SK-N-SH (cell line): Measurements from ENCODE around the gene TNRC6C. TPM values are rescaled to one million over a fixed set of nuclear protein-coding genes. Genes with fewer than 3 reads are reported as not detected.

Experiments
- CTCF ChIA-PET: fragments of 300-600, 350-600 bp; formaldehyde crosslinking; extraction: SDS; loops from one replicate; lab custom pipeline; 2021; lab: Yijun Ruan, JAX
- POLR2A ChIA-PET: fragments of 350-600 bp; sonication (Branson Sonifier 250); formaldehyde crosslinking; extraction: SDS; loops from one replicate; lab custom pipeline; 2020; ENCODE audit warnings: antibody characterized with exemption, inconsistent platforms; lab: Yijun Ruan, JAX
- DNase-seq: peaks from one replicate; pipeline ENCODE4 v3.0.0; 2012
- H2AFZ ChIP-seq: fragments of 200-600 bp; sonication (generic); 2 replicates; pipeline ENCODE4 v1.8.1; 2016; ENCODE audit warnings: antibody characterized with exemption, mild to moderate bottlenecking, low read depth
- H3F3A ChIP-seq: fragments of 200-600 bp; sonication (generic); replicated peaks from 2 replicates; pipeline ENCODE3; 2016; ENCODE audit warnings: antibody characterized with exemption, mild to moderate bottlenecking; ENCODE audit not compliant: insufficient read depth
- H3K27ac ChIP-seq, 2 experiments: fragments of 200-500 bp in 1 of 2; fragments of 200-600 bp in 1 of 2; sonication (Bioruptor generic) in 1 of 2; sonication (generic), shearing (Covaris generic) in 1 of 2; 2 replicates each; pipeline versions ENCODE4 v1.5.1 to v1.6.1; 2014 to 2016; ENCODE audit warnings: low read depth in 2 of 2, inconsistent platforms in 1 of 2, low read length in 1 of 2, mild to moderate bottlenecking in 1 of 2, mixed read lengths in 1 of 2
- H3K27me3 ChIP-seq: fragments of 200-600 bp; sonication (generic), shearing (Covaris generic); 2 replicates; pipeline ENCODE4 v1.6.1; 2016; ENCODE audit warnings: mixed run types; ENCODE audit not compliant: insufficient read depth
- H3K36me3 ChIP-seq, 2 experiments: fragments of 200-500 bp in 1 of 2; fragments of 200-600 bp in 1 of 2; sonication (Bioruptor generic) in 1 of 2; sonication (generic) in 1 of 2; replicated peaks in 1 of 2; 2 replicates each; pipeline versions ENCODE3 to v1.5.1; 2014 to 2016; ENCODE audit warnings: low read length in 1 of 2, mild to moderate bottlenecking in 1 of 2; ENCODE audit not compliant: insufficient read depth in 2 of 2, control insufficient read depth in 1 of 2
- H3K4me1 ChIP-seq, 2 experiments: fragments of 200-500 bp in 1 of 2; fragments of 200-600 bp in 1 of 2; sonication (Bioruptor generic) in 1 of 2; sonication (generic), shearing (Covaris generic) in 1 of 2; 2 replicates each; pipeline versions ENCODE4 v1.5.1 to v1.6.1; 2014 to 2016; ENCODE audit warnings: low read depth in 1 of 2, low read length in 1 of 2, mixed run types in 1 of 2; ENCODE audit not compliant: insufficient read depth in 2 of 2, control insufficient read depth in 1 of 2
- H3K4me2 ChIP-seq: fragments of 200-600 bp; sonication (generic), shearing (Covaris generic); 2 replicates; pipeline ENCODE4 v1.6.1; 2017; ENCODE audit warnings: mixed run types
- H3K4me3 ChIP-seq, 2 experiments: fragments of 200-500 bp in 1 of 2; fragments of 200-600 bp in 1 of 2; sonication (Bioruptor generic) in 1 of 2; sonication (generic), shearing (Covaris generic) in 1 of 2; 2 replicates each; pipeline versions ENCODE4 v1.5.1 to v1.8.1; 2014 to 2016; ENCODE audit warnings: low read depth in 2 of 2, inconsistent platforms in 1 of 2, low read length in 1 of 2, mild to moderate bottlenecking in 1 of 2, mixed read lengths in 1 of 2, moderate library complexity in 1 of 2
- H3K79me2 ChIP-seq: fragments of 200-600 bp; sonication (generic); 2 replicates; pipeline ENCODE4 v1.8.1; 2017; ENCODE audit warnings: mild to moderate bottlenecking; ENCODE audit not compliant: insufficient read depth
- H3K9ac ChIP-seq: fragments of 200-600 bp; sonication (generic); 2 replicates; pipeline ENCODE4 v1.6.1; 2017; ENCODE audit warnings: mixed run types
- H3K9me2 ChIP-seq: fragments of 200-600 bp; sonication (generic); 2 replicates; pipeline ENCODE4 v1.6.1; 2017; ENCODE audit warnings: mixed run types
- H3K9me3 ChIP-seq: fragments of 200-600 bp; sonication (generic); 2 replicates; pipeline ENCODE4 v1.6.1; 2017; ENCODE audit warnings: mixed run types, mild to moderate bottlenecking, moderate library complexity
- H4K20me1 ChIP-seq: fragments of 200-600 bp; sonication (generic); 2 replicates; pipeline ENCODE4 v1.6.1; 2017; ENCODE audit warnings: mild to moderate bottlenecking, mixed run types; ENCODE audit not compliant: insufficient read depth
- CHD2 ChIP-seq: fragments of 150-350 bp; IDR thresholded peaks from 2 replicates; pipeline ENCODE4 v1.6.1; 2018; ENCODE audit warnings: low read length; ENCODE audit not compliant: partially characterized antibody
- CTCF ChIP-seq: fragments of 200-600 bp; sonication (generic); IDR thresholded peaks from 2 replicates; pipeline ENCODE4 v1.6.1; 2017; ENCODE audit warnings: antibody characterized with exemption, mild to moderate bottlenecking, moderate library complexity
- FOXJ3 ChIP-seq: sonication (generic); formaldehyde crosslinking; IDR thresholded peaks from 2 replicates; pipeline ENCODE4 v1.5.1; 2020; ENCODE audit warnings: mild to moderate bottlenecking, missing genetic modification reagents
- GATA2 ChIP-seq: sonication (generic); formaldehyde crosslinking; IDR thresholded peaks from 2 replicates; pipeline ENCODE4 v1.5.0; 2020; ENCODE audit warnings: mild to moderate bottlenecking, missing genetic modification reagents
- JUND ChIP-seq: IDR thresholded peaks from 2 replicates; pipeline ENCODE4 v1.4.0; 2012
- MXI1 ChIP-seq: IDR thresholded peaks from 2 replicates; pipeline ENCODE4 v1.6.1; 2012; ENCODE audit warnings: mild to moderate bottlenecking, low read depth, low read length, improper control_type of control experiment
- PBX3 ChIP-seq: IDR thresholded peaks from 2 replicates; pipeline ENCODE4; 2012
- POLR2AphosphoS5 ChIP-seq: IDR thresholded peaks from 2 replicates; pipeline ENCODE4 v1.6.1; 2012; ENCODE audit warnings: low read depth, low read length
- RAD21 ChIP-seq: IDR thresholded peaks from 2 replicates; pipeline ENCODE4 v1.6.1; 2012; ENCODE audit warnings: mild to moderate bottlenecking, low read length
- TAF1 ChIP-seq: IDR thresholded peaks from 2 replicates; pipeline ENCODE4 v1.6.1; 2012; ENCODE audit warnings: low read depth, mild to moderate bottlenecking, low read length, moderate library complexity, borderline replicate concordance
- TCF12 ChIP-seq: IDR thresholded peaks from 2 replicates; pipeline ENCODE4 v1.4.0; 2012
- YY1 ChIP-seq: IDR thresholded peaks from 2 replicates; pipeline ENCODE4 v1.4.0; 2012; ENCODE audit warnings: low read depth, mild to moderate bottlenecking
- ZBTB33 ChIP-seq: IDR thresholded peaks from 2 replicates; pipeline ENCODE4 v1.4.0; 2012; ENCODE audit warnings: low read depth, borderline replicate concordance
- WGBS: methylation state at CpG from one replicate; pipeline ENCODE4 v1.1.6; 2017; ENCODE audit warnings: low lambda C conversion rate; 5-methylcytosine and 5-hydroxymethylcytosine counted together
- polyA plus RNA-seq, 3 experiments: library from polyadenylated mRNA; depleted of rRNA; stranded (reverse); fragments of >200 nt; gene quantifications; 2 replicates each; pipeline ENCODE4 v1.2.3, GENCODE V29; 2012
- TF ChIP-seq, protein P1 (sequence below): fragments of 150-350 bp; IDR thresholded peaks from 2 replicates; pipeline ENCODE4 v1.6.1; 2017; ENCODE audit warnings: antibody characterized with exemption, low read length, low read depth, borderline replicate concordance
- TF ChIP-seq, protein P2 (sequence below): fragments of 150-350 bp; IDR thresholded peaks from 2 replicates; pipeline ENCODE4 v1.6.1; 2016; ENCODE audit warnings: mild to moderate bottlenecking, low read depth, low read length

TNRC6C gene
- polyA plus RNA-seq, 1 of the 3 experiments (the other 2 are of a cell fraction) = 2.2 TPM

- Histone ChIP-seq H4K20me1 (no peaks in the 10 kb centered on the region), H3K9me3 (no peaks in the 10 kb centered on the region), H3K79me2 (no peaks in the 10 kb centered on the region), H3F3A (peaks cover 3% of the 10 kb centered on the region), H3K9me2 (no peaks in the 10 kb centered on the region), H3K36me3 (no peaks in the 10 kb centered on the region), H3K27me3 (no peaks in the 10 kb centered on the region), H2AFZ (no peak overlapping the region), H3K4me2 (no peak overlapping the region), H3K27ac (no peak overlapping the region), H3K4me1 (peaks cover 4 to 19% of the 10 kb centered on the region in 2 experiments; a peak in 1 of 4 replicates), H3K9ac (no peak overlapping the region), H3K4me3 (no peak overlapping the region)
- DNase-seq = no peak
- 65% methylated on average over 8 of the region's 8 CpGs for WGBS
- POLR2A ChIA-PET = no interaction called here
- TF ChIP-seq JUND (no peak), POLR2AphosphoS5 (no peak), MXI1 (no peak), CTCF (no peak), FOXJ3 (CRISPR knock-in tag) (no peak), TCF12 (no peak), CHD2 (no peak), RAD21 (no peak), YY1 (no peak), PBX3 (no peak), GATA2 (CRISPR knock-in tag) (no peak), ZBTB33 (no peak), TAF1 (no peak)
- TF ChIP-seq, protein P1, sequence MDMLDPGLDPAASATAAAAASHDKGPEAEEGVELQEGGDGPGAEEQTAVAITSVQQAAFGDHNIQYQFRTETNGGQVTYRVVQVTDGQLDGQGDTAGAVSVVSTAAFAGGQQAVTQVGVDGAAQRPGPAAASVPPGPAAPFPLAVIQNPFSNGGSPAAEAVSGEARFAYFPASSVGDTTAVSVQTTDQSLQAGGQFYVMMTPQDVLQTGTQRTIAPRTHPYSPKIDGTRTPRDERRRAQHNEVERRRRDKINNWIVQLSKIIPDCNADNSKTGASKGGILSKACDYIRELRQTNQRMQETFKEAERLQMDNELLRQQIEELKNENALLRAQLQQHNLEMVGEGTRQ = no peak
- TF ChIP-seq, protein P2, sequence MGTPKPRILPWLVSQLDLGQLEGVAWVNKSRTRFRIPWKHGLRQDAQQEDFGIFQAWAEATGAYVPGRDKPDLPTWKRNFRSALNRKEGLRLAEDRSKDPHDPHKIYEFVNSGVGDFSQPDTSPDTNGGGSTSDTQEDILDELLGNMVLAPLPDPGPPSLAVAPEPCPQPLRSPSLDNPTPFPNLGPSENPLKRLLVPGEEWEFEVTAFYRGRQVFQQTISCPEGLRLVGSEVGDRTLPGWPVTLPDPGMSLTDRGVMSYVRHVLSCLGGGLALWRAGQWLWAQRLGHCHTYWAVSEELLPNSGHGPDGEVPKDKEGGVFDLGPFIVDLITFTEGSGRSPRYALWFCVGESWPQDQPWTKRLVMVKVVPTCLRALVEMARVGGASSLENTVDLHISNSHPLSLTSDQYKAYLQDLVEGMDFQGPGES = no peak
- CTCF ChIA-PET = interaction anchor here (1.1 to 6.2 kb wide), 2 partner anchors 11 to 17 kb away, joined by 3 to 43 read pairs; partner anchors contain the start of gene TMC8
These were observed 189.0 kb downstream of the TNRC6C start for GRCh38 chr17:78147315-78147998.
